HT-29 (cell line): ENCODE data around the gene PDE8B. TPM values are rescaled to one million over a fixed set of nuclear protein-coding genes. Genes with fewer than 3 reads are reported as not detected.

Source experiments
- DNase-seq: peaks from one replicate; pipeline ENCODE4 v3.0.0-alpha.2; 2015; ENCODE audit warnings: low spot score
- total RNA-seq: library from RNA; depleted of rRNA; stranded (reverse); fragments of >200 nt; shearing (Covaris generic); gene quantifications from 2 replicates; pipeline ENCODE4 v1.2.3, GENCODE V29; 2014; rRNA removed

Gene PDE8B, protein sequence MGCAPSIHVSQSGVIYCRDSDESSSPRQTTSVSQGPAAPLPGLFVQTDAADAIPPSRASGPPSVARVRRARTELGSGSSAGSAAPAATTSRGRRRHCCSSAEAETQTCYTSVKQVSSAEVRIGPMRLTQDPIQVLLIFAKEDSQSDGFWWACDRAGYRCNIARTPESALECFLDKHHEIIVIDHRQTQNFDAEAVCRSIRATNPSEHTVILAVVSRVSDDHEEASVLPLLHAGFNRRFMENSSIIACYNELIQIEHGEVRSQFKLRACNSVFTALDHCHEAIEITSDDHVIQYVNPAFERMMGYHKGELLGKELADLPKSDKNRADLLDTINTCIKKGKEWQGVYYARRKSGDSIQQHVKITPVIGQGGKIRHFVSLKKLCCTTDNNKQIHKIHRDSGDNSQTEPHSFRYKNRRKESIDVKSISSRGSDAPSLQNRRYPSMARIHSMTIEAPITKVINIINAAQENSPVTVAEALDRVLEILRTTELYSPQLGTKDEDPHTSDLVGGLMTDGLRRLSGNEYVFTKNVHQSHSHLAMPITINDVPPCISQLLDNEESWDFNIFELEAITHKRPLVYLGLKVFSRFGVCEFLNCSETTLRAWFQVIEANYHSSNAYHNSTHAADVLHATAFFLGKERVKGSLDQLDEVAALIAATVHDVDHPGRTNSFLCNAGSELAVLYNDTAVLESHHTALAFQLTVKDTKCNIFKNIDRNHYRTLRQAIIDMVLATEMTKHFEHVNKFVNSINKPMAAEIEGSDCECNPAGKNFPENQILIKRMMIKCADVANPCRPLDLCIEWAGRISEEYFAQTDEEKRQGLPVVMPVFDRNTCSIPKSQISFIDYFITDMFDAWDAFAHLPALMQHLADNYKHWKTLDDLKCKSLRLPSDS
- total RNA-seq = not detected in 2 replicates

DNA sequence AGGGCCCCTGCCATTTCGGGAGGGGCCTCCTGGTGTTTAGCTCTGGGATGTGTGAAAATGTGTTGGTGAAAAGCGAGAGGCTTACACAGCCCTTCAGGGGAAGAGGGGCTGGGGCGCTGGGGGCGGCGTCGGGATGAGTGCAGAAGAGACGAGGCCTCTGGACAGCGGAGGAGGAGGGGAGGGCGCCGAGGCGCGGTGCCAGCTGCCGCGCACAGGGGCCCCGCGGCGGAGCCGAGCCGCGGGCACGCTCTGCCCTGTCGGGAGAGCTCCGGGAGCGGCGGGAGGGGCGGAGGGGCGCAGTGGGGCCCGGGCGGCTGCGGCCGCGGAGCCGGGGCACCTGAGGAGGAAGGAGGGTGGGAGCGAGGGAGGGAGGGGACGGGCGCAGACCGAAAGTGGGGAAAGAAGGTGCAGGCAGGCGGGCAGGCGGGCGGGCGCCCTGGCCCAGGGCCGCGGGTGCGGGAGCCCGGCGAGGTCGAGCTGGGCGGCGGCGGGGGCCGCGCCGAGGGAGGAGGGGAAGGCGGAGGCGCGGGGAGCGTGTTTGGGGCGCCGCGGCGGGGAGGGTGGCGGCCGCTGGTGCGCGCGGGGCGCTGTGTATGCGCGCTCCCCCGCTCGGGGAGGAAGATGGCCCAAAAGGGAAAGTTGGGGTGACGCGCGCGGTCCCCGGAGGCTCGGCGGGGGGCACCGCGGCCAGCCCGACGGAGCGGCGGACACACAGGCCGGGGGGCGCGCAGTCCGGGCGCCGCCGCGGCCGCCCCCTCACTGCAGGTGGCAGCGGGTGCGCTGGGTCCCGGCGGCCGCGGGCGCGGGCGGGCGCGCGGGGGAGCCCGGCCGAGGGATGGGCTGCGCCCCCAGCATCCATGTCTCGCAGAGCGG, at the start of gene PDE8B:
Gene PDE8B, plus strand, starts transcription at position 590 of the 873 bp plus-strand sequence. Its CDS starts 246 bp downstream, at position 836.
- no peak for DNase-seq

- no peak for DNase-seq
Observed at GRCh38 chr5:77163453-77163852, 47.0 kb upstream of the PDE8B start.

- no peak for DNase-seq
Observed at GRCh38 chr5:77167063-77167462, 43.4 kb upstream of the PDE8B start.

- no peak for DNase-seq
Observed at GRCh38 chr5:77167695-77168121, 42.8 kb upstream of the PDE8B start.

GRCh38 chr5:77168161-77168878, 42.2 kb upstream of the PDE8B start:
- DNase-seq = no peak

DNA sequence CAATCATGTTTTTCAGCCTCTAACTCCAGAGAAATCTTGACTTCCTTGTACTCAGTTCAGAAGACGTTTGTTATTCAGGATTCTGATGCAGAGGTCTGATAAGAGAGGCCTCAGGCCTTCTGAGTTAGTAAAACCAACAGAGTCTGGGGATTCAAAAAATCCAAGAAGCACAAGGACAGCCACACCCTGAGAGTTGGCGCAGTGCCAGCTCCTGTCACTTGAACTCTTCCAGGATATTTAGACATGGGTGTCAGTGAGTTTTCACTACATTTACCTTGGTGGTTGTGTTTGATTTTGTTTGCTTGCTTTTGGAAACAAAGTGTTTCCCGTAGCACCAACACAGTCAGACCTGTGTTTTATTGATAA, 41.6 kb upstream of the PDE8B start:
- DNase-seq = peak; percentile 5

GRCh38 chr5:77170196-77170890, 40.1 kb upstream of the PDE8B start:
- no peak for DNase-seq

DNA sequence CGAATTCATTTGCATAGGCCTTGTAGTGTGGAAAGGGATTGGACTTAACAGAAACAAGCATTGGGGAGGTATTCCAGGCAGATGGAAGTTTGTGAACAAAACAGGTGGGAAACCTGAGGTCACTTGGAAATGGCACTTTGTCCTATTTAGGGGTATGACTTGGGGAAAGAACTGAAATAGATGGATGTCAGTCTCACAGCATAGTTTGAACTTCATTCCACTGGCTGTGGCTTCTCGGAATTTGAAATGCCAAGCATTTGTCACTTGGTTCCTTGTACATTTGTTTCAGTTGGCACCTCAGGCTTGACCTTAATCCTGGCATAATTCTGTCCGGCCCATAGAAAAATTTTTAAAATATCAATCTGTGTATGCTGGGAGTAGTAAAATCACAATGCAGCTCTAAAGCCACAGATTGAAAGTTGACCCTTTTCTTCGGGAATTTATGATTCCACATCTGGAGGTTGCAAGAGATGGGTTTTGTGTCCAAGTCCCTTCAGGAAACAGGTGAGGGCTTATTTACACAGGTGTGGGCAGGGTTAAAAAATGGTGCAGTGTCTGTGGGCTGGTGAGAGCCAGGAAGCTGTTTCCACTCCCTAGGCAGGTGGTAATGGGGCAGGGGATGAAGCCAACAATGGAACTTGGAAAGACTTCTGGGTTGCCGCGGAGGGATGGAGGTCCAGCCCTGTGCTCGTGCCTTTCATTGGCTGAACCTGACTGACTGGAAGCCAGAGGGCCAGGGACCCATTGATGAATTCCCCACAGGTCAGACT, 39.2 kb upstream of the PDE8B start:
- no peak for DNase-seq

DNA sequence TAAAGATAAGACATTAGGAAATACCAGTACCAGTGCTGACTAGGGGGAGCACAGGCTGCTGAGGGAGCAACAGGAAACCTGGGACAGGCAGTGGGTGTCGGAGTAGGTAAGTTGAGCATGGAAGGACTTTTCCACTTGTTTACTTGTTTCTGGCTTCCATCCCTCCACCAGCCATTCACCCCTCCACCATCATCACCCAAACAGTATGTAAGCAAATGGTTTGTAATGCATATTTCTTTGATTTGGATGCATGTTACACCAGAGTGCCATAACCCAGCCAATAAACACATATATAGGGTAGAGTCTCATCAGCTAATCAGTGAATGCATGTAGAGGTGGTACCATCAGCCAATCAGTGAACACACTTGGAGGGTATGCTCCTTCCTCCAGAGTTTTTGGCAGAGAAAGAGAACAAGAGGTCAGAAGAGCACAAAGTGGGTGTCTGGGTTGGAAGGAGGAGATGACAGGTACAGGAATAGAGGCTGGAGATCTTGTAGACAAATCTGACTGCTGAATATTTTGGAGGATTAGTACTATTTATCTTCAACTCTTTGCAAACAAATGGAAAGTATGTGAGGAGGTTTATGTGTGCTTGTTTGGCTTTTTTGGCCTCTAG, 37.7 kb upstream of the PDE8B start:
- DNase-seq = no peak

GRCh38 chr5:77174526-77174925, 36.0 kb upstream of the PDE8B start:
- no peak for DNase-seq

- no peak for DNase-seq
Observed at GRCh38 chr5:77175231-77175630, 35.2 kb upstream of the PDE8B start.

DNA sequence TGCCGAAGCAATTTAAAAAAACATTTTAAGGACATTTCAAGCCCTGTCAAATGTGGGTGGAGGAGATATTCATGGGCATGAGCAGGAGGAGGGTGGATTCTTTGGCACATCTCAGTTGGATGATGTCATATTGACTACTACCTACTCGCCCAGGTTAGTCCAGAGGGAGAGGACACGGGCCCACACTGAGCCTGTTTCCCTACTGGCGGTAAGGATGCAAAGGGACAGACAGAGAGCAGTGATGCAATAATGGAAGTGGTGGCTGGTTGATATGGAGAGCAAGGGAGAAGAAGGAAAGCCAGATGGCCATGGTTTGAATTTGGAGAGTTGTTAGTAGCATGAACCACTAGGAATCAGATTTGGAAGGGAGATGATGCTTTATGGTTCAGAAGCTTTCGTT, 34.1 kb upstream of the PDE8B start:
- no peak for DNase-seq

DNA sequence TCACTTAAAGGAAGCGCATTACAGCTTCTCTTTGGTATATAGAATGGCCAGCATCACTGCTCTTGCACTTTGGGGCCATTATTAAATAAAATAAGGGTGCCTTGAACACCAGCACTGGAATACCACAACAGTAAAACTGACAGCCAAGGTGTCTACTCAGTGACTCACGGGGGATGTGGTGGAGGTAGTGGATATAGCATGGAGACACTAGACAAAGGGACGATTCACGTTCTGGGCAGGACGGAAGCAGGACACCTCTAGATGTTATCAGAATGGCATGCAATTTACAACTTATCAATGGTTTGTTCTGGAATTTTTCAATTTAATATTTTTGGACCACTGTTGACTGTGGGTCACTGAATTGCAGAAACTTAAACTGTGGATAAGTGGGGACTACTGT, 32.9 kb upstream of the PDE8B start:
- peak; percentile 24 for DNase-seq

DNA sequence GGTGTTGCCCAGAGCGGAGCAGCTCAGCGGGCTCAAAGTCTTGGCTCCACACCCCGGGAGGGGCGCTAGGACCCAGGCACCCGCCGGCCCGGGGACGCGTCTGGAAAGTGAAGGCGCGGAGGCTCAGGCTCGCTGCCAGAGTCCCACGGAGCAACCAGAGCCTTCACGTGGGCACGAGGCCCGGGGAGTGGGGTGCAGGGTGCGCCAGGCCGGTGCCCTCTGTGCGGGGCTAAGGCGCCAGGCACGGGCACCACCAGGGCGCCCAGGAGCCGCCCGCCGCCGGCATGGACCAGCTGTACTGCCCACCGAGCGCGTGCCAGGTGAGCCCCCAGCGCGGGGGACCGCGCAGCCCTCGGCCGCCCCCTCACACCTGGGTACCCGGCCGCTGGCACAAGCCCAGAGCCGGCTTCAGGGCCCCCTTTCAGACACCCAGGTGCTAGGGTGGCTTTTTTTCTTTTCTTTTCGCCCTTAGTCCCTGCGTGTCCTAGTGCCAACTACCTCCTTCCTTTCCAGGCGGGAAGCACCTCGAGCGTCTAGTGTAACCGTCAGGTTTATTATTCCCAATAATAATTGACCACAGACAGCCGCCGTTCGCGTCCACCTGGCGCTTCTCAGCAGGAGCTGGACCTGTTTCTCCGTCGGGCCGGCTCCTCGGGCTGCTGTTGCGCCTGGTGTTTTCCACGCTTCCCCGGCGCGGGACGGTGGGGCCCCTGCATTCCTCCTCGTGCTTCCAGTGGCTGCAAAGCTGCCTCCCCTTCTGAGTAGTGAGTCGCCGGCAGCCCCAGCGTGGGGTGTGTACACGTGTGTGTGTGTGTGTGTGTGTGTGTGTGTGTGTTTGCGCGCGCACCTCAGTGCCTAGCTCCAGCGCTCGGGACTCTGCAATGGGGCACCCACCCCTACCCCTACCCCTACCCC, 30.1 kb upstream of the PDE8B start:
- DNase-seq = no peak

DNA sequence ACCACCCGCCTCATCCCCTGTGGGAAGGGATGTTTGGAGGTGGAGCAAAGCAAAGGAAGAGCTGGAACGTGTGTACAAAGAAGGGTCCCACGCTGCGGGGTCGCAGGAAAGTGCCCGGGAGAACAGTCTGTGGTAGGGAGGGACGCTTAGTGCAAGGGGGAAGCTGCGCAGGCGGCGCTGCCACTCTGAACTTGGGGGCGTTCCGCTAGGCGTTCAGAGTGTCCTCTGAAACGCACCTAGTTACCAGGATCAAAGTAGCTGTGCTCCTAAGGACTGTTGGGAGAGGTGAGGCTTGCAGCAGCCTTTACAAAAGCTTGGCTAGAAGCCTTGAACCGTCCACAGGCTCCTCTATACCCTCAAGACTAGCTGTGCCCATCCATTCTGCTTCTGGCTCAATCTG, 29.3 kb upstream of the PDE8B start:
- DNase-seq = no peak

DNA sequence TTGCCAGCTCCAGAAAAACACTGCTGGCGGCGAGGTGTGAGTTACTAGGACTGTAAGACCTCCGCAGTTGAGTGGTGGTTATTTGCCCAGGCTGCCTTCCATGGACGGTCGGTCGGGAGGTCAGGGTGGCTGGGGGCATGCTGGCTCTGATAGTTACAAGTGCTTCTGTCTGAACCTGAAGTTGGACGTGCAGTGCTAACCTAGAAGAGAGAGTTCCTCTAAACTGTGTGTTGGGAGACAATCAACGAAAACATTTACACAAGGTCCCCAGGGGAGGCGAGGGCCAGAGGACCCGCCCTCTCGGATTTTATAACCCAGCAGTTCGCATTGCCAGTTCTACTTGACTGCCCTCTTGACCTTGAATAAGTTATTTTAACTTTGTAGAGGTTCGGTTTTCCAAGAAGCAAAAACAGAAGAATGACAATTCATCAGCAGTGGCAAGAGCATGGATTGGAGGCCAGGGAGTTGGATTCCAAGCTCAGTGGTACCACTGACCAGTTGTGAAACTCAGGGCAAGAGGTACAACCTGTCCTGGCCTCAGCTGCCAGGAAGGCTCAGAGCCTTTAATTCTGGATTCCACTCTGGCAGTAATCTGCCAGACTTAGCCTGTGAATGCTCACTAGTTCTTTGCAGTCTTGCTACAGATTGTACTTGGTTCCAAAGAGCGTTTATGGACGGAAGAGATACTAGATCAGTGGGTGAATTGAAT, 28.7 kb upstream of the PDE8B start:
- DNase-seq = no peak

GRCh38 chr5:77182367-77182766, 28.1 kb upstream of the PDE8B start:
- DNase-seq = no peak
